Measurements from ENCODE around the gene EPHA6.

DNA sequence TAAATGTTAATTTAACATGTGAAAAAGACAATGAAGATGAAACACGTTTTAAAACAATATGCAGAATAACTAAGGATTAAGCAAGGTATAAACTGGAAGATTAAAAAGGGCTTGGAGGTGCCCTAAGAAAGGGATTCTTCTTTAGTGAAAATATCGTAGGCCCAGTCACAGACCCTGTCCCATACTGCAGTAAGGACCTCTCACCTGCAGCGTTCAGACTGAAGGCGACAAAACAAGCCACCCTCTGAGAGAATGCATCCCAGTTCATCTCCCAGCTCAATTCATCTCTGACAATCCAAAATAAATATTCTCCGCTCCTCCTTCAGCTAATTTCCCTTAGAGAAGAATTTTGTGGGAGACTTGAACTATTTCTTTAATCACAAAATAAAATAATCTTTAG lies 847.9 kb downstream of the EPHA6 start:
- TF ChIP-seq, protein P1, sequence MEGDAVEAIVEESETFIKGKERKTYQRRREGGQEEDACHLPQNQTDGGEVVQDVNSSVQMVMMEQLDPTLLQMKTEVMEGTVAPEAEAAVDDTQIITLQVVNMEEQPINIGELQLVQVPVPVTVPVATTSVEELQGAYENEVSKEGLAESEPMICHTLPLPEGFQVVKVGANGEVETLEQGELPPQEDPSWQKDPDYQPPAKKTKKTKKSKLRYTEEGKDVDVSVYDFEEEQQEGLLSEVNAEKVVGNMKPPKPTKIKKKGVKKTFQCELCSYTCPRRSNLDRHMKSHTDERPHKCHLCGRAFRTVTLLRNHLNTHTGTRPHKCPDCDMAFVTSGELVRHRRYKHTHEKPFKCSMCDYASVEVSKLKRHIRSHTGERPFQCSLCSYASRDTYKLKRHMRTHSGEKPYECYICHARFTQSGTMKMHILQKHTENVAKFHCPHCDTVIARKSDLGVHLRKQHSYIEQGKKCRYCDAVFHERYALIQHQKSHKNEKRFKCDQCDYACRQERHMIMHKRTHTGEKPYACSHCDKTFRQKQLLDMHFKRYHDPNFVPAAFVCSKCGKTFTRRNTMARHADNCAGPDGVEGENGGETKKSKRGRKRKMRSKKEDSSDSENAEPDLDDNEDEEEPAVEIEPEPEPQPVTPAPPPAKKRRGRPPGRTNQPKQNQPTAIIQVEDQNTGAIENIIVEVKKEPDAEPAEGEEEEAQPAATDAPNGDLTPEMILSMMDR (IDR thresholded peaks at IDR 0.05): no peak
- TF ChIP-seq POLR2AphosphoS5 (IDR thresholded peaks at IDR 0.05) (no peak), POLR2A (IDR thresholded peaks at IDR 0.05) (no peak)

Data from transverse colon (tissue), 4 donors.